Esophagus (tissue), 2 donors: Measurements from ENCODE around the gene KLRF1. TPM values are rescaled to one million over a fixed set of nuclear protein-coding genes. Genes with fewer than 3 reads are reported as not detected.

ENCODE experiments used
- H3K27ac ChIP-seq, 2 donors: one replicate each; pipeline ENCODE4 v1.5.1; 2013; ENCODE audit warnings: low read depth in 2 of 2, mild to moderate bottlenecking in 2 of 2, inconsistent platforms in 1 of 2, low read length in 1 of 2, moderate library complexity in 1 of 2
- H3K27me3 ChIP-seq, 2 donors: one replicate each; pipeline ENCODE4 v1.6.1; 2013; ENCODE audit warnings: low read length in 2 of 2, control low read depth in 1 of 2, mild to moderate bottlenecking in 1 of 2; ENCODE audit not compliant: insufficient read depth in 2 of 2, control insufficient read depth in 1 of 2
- H3K36me3 ChIP-seq, 2 donors: one replicate each; pipeline ENCODE4 v1.6.1; 2013; ENCODE audit warnings: low read length in 1 of 2; ENCODE audit not compliant: control insufficient read depth in 2 of 2, insufficient read depth in 2 of 2
- H3K4me1 ChIP-seq, 2 donors: one replicate each; pipeline ENCODE4 v1.6.1; 2013; ENCODE audit warnings: low read length in 1 of 2; ENCODE audit not compliant: control insufficient read depth in 2 of 2, insufficient read depth in 2 of 2
- H3K4me3 ChIP-seq, 2 donors: one replicate each; pipeline ENCODE4 v1.5.1; 2013; ENCODE audit warnings: low read length in 2 of 2, mild to moderate bottlenecking in 2 of 2, low read depth in 1 of 2, moderate library complexity in 1 of 2
- H3K9me3 ChIP-seq, 2 donors: one replicate each; pipeline ENCODE4 v1.6.1; 2013; ENCODE audit warnings: mild to moderate bottlenecking in 2 of 2, low read depth in 1 of 2, low read length in 1 of 2, moderate library complexity in 1 of 2; ENCODE audit not compliant: control insufficient read depth in 2 of 2, insufficient read depth in 1 of 2
- WGBS, 2 donors: extraction: QIAGEN DNeasy Blood & Tissue Kit; methylation state at CpG; one replicate each; pipeline ENCODE4 v1.1.7; 2013; 5-methylcytosine and 5-hydroxymethylcytosine counted together
- polyA plus RNA-seq, 2 donors: library from polyadenylated mRNA; stranded (reverse); fragments of 200-250 nt; gene quantifications; one replicate each; pipeline ENCODE4 v1.2.3, GENCODE V29; 2013
- donor health status: healthy with polysubstance abuse.
- donor health status: Bipolar disorder and iron deficiency.

KLRF1 gene
- polyA plus RNA-seq: 1 to 10 TPM in 1 of 2 donors, under 1 TPM in 1; 0.48 to 1.2 TPM

GRCh38 chr12:9827209-9827888, at the start of gene KLRF1:
TSS of gene KLRF1 (plus strand) at chr12:9827481. CDS start at chr12:9827545, 64 bp downstream.
- 88 to 92% methylated on average over 3 of the region's 3 CpGs for WGBS, 2 donors
- no peaks in the 10 kb centered on the region for H3K9me3 ChIP-seq
- H3K36me3 ChIP-seq: no peaks in the 10 kb centered on the region
- H3K27ac ChIP-seq: no peak within 1 kb of the TSS
- no peaks in the 10 kb centered on the region for H3K4me1 ChIP-seq
- H3K27me3 ChIP-seq: no peaks in the 10 kb centered on the region
- H3K4me3 ChIP-seq: no peak within 1 kb of the TSS

GRCh38 chr12:9779209-9779608, 48.1 kb upstream of the KLRF1 start:
- Histone ChIP-seq H3K9me3 (no peaks in the 10 kb centered on the region), H3K27ac (no peak overlapping the region), H3K27me3 (no peaks in the 10 kb centered on the region), H3K4me1 (peaks cover 0 to 5% of the 10 kb centered on the region in 2 donors), H3K36me3 (no peaks in the 10 kb centered on the region), H3K4me3 (no peak overlapping the region)
- WGBS, 2 donors: 62 to 63% methylated on average over 4 of the region's 4 CpGs

GRCh38 chr12:9781360-9781759, 45.9 kb upstream of the KLRF1 start:
- Histone ChIP-seq H3K9me3 (no peaks in the 10 kb centered on the region), H3K27ac (no peak overlapping the region), H3K4me1 (no peaks in the 10 kb centered on the region), H3K36me3 (no peaks in the 10 kb centered on the region), H3K27me3 (no peaks in the 10 kb centered on the region), H3K4me3 (no peak overlapping the region)
- WGBS, 2 donors: 84 to 86% methylated on average over 2 of the region's 2 CpGs

GRCh38 chr12:9782547-9783382, 44.5 kb upstream of the KLRF1 start:
- Histone ChIP-seq H3K4me1 (no peaks in the 10 kb centered on the region), H3K27ac (no peak overlapping the region), H3K4me3 (no peak overlapping the region), H3K36me3 (no peaks in the 10 kb centered on the region), H3K27me3 (no peaks in the 10 kb centered on the region), H3K9me3 (no peaks in the 10 kb centered on the region)
- 72 to 78% methylated on average over 7 of the region's 7 CpGs for WGBS, 2 donors

GRCh38 chr12:9784326-9784725, 43.0 kb upstream of the KLRF1 start:
- H3K36me3 ChIP-seq: no peaks in the 10 kb centered on the region

GRCh38 chr12:9784816-9785215, 42.5 kb upstream of the KLRF1 start:
- H3K36me3 ChIP-seq: no peaks in the 10 kb centered on the region
- H3K9me3 ChIP-seq: no peaks in the 10 kb centered on the region
- H3K4me3 ChIP-seq: no peak overlapping the region
- no peaks in the 10 kb centered on the region for H3K27me3 ChIP-seq
- no peak overlapping the region for H3K27ac ChIP-seq
- 68 to 72% methylated on average over 3 of the region's 3 CpGs for WGBS, 2 donors
- H3K4me1 ChIP-seq: no peaks in the 10 kb centered on the region

More at GRCh38 chr12:9784326-9784725, 43.0 kb upstream of the KLRF1 start:
- no peaks in the 10 kb centered on the region for H3K9me3 ChIP-seq
- no peak overlapping the region for H3K4me3 ChIP-seq
- H3K27me3 ChIP-seq: no peaks in the 10 kb centered on the region
- H3K27ac ChIP-seq: no peak overlapping the region
- WGBS, 2 donors: 88 to 91% methylated on average over 2 of the region's 2 CpGs
- no peaks in the 10 kb centered on the region for H3K4me1 ChIP-seq

GRCh38 chr12:9786726-9787717, 40.3 kb upstream of the KLRF1 start:
- 74 to 82% methylated on average over 6 of the region's 6 CpGs for WGBS, 2 donors
- Histone ChIP-seq H3K9me3 (no peaks in the 10 kb centered on the region), H3K4me1 (no peaks in the 10 kb centered on the region), H3K36me3 (no peaks in the 10 kb centered on the region), H3K4me3 (no peak overlapping the region), H3K27ac (no peak overlapping the region), H3K27me3 (no peaks in the 10 kb centered on the region)

GRCh38 chr12:9792185-9792900, 34.9 kb upstream of the KLRF1 start:
- Histone ChIP-seq H3K9me3 (no peaks in the 10 kb centered on the region), H3K4me1 (no peaks in the 10 kb centered on the region), H3K27ac (no peak overlapping the region), H3K4me3 (no peak overlapping the region), H3K27me3 (no peaks in the 10 kb centered on the region), H3K36me3 (no peaks in the 10 kb centered on the region)
- 23 to 69% methylated on average over 2 of the region's 2 CpGs for WGBS, 2 donors
